ENCODE results near the gene TBX21.
A peak's percentile ranks its signal among the peaks of the same experiment; 100 is the strongest.

The TBX21 gene

DNA sequence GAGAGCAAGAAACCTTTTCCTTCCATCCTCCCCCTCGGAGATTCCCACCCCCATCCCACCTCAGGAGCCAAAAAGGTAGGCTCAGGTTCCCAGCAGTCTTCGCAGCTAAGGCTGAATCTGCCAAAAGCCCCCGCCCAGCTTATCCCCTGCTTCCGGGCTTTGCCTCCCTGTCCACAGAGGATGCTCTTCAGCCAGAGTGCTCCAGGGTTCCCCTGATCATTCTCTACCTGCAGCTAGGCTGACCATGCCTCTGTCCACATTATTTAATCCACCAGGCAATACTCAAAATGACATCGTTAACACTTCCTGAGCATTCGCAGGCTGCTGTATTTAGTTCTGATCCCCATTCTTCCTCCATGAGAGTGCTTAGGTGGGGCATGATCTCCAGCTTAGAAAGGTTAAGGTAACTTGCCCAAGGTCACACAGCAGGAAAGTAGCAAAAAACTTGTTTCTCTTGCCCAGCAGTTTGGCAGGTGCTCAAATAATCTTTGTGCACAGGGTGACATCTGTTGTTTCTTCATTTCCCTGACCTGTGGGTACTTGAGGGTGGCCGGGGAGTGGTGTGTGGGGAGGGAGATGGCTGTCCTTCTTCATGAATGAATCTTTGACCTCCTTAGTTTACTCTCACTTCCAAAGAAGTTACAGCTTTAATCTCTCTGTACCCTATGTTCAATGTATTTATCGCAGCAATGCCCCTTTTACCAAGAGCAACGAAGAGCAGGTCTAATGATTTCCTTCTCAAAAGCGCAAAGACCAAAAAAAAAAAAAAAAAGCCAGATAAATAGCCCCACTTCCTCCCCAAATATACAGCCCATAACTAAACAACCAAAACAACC, 39.9 kb upstream of the TBX21 start (continued):
- TF ChIP-seq, protein P1, sequence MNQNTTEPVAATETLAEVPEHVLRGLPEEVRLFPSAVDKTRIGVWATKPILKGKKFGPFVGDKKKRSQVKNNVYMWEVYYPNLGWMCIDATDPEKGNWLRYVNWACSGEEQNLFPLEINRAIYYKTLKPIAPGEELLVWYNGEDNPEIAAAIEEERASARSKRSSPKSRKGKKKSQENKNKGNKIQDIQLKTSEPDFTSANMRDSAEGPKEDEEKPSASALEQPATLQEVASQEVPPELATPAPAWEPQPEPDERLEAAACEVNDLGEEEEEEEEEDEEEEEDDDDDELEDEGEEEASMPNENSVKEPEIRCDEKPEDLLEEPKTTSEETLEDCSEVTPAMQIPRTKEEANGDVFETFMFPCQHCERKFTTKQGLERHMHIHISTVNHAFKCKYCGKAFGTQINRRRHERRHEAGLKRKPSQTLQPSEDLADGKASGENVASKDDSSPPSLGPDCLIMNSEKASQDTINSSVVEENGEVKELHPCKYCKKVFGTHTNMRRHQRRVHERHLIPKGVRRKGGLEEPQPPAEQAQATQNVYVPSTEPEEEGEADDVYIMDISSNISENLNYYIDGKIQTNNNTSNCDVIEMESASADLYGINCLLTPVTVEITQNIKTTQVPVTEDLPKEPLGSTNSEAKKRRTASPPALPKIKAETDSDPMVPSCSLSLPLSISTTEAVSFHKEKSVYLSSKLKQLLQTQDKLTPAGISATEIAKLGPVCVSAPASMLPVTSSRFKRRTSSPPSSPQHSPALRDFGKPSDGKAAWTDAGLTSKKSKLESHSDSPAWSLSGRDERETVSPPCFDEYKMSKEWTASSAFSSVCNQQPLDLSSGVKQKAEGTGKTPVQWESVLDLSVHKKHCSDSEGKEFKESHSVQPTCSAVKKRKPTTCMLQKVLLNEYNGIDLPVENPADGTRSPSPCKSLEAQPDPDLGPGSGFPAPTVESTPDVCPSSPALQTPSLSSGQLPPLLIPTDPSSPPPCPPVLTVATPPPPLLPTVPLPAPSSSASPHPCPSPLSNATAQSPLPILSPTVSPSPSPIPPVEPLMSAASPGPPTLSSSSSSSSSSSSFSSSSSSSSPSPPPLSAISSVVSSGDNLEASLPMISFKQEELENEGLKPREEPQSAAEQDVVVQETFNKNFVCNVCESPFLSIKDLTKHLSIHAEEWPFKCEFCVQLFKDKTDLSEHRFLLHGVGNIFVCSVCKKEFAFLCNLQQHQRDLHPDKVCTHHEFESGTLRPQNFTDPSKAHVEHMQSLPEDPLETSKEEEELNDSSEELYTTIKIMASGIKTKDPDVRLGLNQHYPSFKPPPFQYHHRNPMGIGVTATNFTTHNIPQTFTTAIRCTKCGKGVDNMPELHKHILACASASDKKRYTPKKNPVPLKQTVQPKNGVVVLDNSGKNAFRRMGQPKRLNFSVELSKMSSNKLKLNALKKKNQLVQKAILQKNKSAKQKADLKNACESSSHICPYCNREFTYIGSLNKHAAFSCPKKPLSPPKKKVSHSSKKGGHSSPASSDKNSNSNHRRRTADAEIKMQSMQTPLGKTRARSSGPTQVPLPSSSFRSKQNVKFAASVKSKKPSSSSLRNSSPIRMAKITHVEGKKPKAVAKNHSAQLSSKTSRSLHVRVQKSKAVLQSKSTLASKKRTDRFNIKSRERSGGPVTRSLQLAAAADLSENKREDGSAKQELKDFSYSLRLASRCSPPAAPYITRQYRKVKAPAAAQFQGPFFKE (tag by site-specific recombination; IDR thresholded peaks at IDR 0.05; ENCODE audit: borderline replicate concordance) = no peak
- no peak for TF ChIP-seq SP2 (tag by site-specific recombination; IDR thresholded peaks at IDR 0.05)
- TF ChIP-seq, protein P2, sequence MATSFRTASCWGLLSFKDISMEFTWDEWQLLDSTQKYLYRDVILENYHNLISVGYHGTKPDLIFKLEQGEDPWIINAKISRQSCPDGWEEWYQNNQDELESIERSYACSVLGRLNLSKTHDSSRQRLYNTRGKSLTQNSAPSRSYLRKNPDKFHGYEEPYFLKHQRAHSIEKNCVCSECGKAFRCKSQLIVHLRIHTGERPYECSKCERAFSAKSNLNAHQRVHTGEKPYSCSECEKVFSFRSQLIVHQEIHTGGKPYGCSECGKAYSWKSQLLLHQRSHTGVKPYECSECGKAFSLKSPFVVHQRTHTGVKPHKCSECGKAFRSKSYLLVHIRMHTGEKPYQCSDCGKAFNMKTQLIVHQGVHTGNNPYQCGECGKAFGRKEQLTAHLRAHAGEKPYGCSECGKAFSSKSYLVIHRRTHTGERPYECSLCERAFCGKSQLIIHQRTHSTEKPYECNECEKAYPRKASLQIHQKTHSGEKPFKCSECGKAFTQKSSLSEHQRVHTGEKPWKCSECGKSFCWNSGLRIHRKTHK (tag by site-specific recombination; IDR thresholded peaks at IDR 0.05) = no peak
- no peak for TF ChIP-seq ZNF121 (tag by site-specific recombination; IDR thresholded peaks at IDR 0.05)
- TF ChIP-seq ZNF585B (tag by site-specific recombination; IDR thresholded peaks at IDR 0.05) = no peak
- TF ChIP-seq ZNF843 (tag by site-specific recombination; IDR thresholded peaks at IDR 0.05) = 0 out of 2 replicates have a peak, but pooled peaks have one; percentile 13
- no peak for TF ChIP-seq ZBTB7A (tag by site-specific recombination; IDR thresholded peaks at IDR 0.05; ENCODE audit: low read depth)
- TF ChIP-seq ZNF555 (tag by site-specific recombination; conservative IDR thresholded peaks at IDR 0.05) = no peak
- no peak for TF ChIP-seq ZNF830 (tag by site-specific recombination; IDR thresholded peaks at IDR 0.05; ENCODE audit: low read depth)
- TF ChIP-seq, protein P3, sequence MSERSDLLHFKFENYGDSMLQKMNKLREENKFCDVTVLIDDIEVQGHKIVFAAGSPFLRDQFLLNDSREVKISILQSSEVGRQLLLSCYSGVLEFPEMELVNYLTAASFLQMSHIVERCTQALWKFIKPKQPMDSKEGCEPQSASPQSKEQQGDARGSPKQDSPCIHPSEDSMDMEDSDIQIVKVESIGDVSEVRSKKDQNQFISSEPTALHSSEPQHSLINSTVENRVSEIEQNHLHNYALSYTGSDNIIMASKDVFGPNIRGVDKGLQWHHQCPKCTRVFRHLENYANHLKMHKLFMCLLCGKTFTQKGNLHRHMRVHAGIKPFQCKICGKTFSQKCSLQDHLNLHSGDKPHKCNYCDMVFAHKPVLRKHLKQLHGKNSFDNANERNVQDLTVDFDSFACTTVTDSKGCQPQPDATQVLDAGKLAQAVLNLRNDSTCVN (tag by site-specific recombination; optimal IDR thresholded peaks at IDR 0.05) = no peak
- no peak for TF ChIP-seq ZNF324 (tag by site-specific recombination; IDR thresholded peaks at IDR 0.05)
- no peak for TF ChIP-seq ZNF560 (tag by site-specific recombination; IDR thresholded peaks at IDR 0.05; ENCODE audit: borderline replicate concordance)
- TF ChIP-seq ZNF174 (tag by site-specific recombination; IDR thresholded peaks at IDR 0.05) = no peak

DNA sequence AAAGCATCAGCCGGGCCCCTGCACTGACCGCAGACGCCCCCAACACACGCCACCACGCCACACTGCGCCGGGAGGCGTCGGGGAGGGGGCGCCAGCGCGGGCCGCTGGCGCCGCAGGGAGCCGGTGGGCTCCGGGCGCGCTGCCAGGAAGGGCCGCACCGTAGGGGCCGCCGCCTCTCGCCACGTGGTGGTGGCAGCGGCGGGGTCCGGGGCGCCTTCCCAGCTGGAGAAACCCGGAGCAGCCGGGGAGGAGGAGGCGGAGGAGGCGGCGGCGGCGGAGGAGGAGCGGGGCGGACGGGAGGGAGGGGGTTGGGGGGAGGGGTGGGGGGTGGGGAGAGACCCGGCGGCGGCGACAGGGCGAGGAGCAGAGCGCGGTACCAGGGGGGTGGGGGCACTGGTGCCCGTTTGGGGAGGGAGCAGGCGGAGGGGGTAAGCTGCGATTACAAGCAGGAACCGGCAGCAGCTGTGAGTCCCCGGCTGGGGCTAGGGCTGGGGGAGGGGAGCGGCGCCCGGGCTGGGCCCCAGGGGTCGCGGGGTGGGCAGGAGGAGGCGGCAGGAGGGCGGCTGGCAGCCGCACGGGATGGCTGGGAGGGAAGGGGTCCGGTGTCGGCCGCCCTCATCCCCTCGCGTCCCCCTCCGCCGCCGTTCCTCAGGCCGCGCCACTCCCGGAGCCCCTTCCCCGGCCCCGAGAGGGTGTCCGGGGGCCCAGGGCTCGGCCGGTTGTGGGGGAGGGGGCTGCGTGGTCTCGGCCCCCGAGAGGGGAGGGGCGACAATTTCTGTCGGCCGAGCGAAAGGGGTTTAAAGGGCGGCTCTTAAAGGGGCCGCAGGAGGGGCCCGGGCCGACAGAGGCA, 39.1 kb upstream of the TBX21 start, which contains the start of gene TBKBP1:
Gene TBKBP1, plus strand, starts transcription at position 431 of the 850 bp plus-strand sequence. CDS start 1,952 bp downstream, outside the sequence.
- no peaks in the 10 kb centered on the region for H3K9me3 ChIP-seq (ENCODE audit: control insufficient read depth, insufficient read depth, low read depth, low read length)
- ChIA-PET CTCF (interaction anchor here (0.6 to 1.2 kb wide), 3 partner anchors 17 to 437 kb away, joined by 3 to 4 read pairs (median 3); no protein-coding TSS in a partner anchor), POLR2A (interaction anchor here (0.6 to 2.2 kb wide), 6 partner anchors 31 to 377 kb away, joined by 3 to 7 read pairs (median 4); partner anchors contain the start of genes KPNB1 and OSBPL7)
- H3K36me3 ChIP-seq (ENCODE audit: control insufficient read depth in 2 of 2, insufficient read depth in 1 of 2, low read length in 2 of 2) = peaks cover 5 to 22% of the 10 kb centered on the region in 2 experiments; a peak in 2 of 3 replicates
- H3K4me1 ChIP-seq (ENCODE audit: control insufficient read depth, insufficient read depth, low read length) = peaks cover 12% of the 10 kb centered on the region
- H3K4me3 ChIP-seq (ENCODE audit: low read depth, low read length) = peak within 1 kb of the TSS; percentile 65
- H3K27ac ChIP-seq (ENCODE audit: extremely low read depth, low read depth, low read length) = peak within 1 kb of the TSS; percentile 74
- TF ChIP-seq ZFHX2 (tag by site-specific recombination; conservative IDR thresholded peaks at IDR 0.05) (peak; percentile 73; the same call in 1 of the 2 replicates), SP2 (tag by site-specific recombination; IDR thresholded peaks at IDR 0.05) (peak; percentile 66), ZXDB (tag by site-specific recombination; IDR thresholded peaks at IDR 0.05) (peak; percentile 50; the same call in 1 of the 2 replicates), KLF9 (tag by site-specific recombination; IDR thresholded peaks at IDR 0.05; ENCODE audit: low read depth) (peak; percentile 19; the same call in 1 of the 2 replicates), ZNF530 (tag by site-specific recombination; IDR thresholded peaks at IDR 0.05; ENCODE audit: low read depth) (no peak), GLIS2 (tag by site-specific recombination; IDR thresholded peaks at IDR 0.05) (0 out of 2 replicates have a peak, but pooled peaks have one; percentile 31), KLF16 (tag by site-specific recombination; IDR thresholded peaks at IDR 0.05) (peak; percentile 58), ZNF335 (tag by site-specific recombination; conservative IDR thresholded peaks at IDR 0.05) (peak; percentile 8; the same call in 1 of the 2 replicates), SP7 (tag by site-specific recombination; IDR thresholded peaks at IDR 0.05) (0 out of 2 replicates have a peak, but pooled peaks have one; percentile 21), SP3 (tag by site-specific recombination; IDR thresholded peaks at IDR 0.05) (peak; percentile 73), PRDM1 (tag by site-specific recombination; IDR thresholded peaks at IDR 0.05) (no peak), KLF8 (tag by site-specific recombination; IDR thresholded peaks at IDR 0.05) (0 out of 2 replicates have a peak, but pooled peaks have one; percentile 42)
- TF ChIP-seq, protein P3 (tag by site-specific recombination; optimal IDR thresholded peaks at IDR 0.05) = peak; percentile 55

Measured in HEK293 (cell line).